Activated T-cell treated with anti-CD3 and anti-CD28 coated beads, Interleukin-2, amount 50 U/mL, for 4 hours (primary cell): ENCODE measurements around the gene SDK1. TPM values are rescaled to one million over a fixed set of nuclear protein-coding genes. Genes with fewer than 3 reads are reported as not detected.

Experiments
- ATAC-seq, 2 donors: fragments of 200-7000 bp; cut with Tn5 transposase; one replicate each; pipeline ENCODE4 v1.10.0; 2021
- DNase-seq: peaks from one replicate; pipeline ENCODE4 v3.0.0-alpha.2; 2020
- H3K27me3 Mint-ChIP-seq: one replicate; pipeline ENCODE4 v1.8.0; 2021; ENCODE audit warnings: low read depth, mixed read lengths
- H3K36me3 Mint-ChIP-seq: one replicate; pipeline ENCODE4 v1.8.0; 2022; ENCODE audit warnings: mixed read lengths; ENCODE audit not compliant: insufficient read depth
- H3K4me1 Mint-ChIP-seq: one replicate; pipeline ENCODE4 v1.8.0; 2021; ENCODE audit warnings: low read depth, mixed read lengths
- H3K4me3 Mint-ChIP-seq: one replicate; pipeline ENCODE4 v1.8.0; 2021; ENCODE audit warnings: mild to moderate bottlenecking, moderate library complexity, mixed read lengths
- H3K9me3 Mint-ChIP-seq: one replicate; pipeline ENCODE4 v1.8.0; 2021; ENCODE audit warnings: mixed read lengths
- total RNA-seq, 3 donors: library from RNA; stranded (reverse); gene quantifications; one replicate each; pipeline ENCODE4 v1.2.1, GENCODE V29; 2021

SDK1 gene
- total RNA-seq, 3 donors from 2014 or later: 0.05 to 0.79 (median 0.40) TPM

DNA sequence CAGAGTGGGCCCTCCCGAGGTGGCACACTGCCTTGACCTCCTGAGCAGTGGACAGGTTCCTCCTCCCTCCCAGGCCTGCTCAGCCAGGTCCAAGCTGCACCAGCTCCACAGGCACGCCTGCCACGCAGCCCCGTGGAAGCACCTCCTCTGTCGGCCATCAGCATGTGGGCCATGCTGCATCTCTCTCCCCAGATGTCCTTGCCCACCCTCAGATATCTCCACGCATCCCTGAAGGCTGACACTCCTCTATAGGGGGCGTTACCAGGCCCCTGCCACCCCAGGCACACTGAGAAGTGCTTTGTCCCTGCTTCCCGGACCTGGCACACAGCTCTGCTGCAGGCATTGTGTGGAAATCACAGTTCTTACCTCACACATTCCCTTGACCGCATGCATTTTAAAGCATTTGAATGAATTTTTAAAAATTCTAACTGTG lies 598.5 kb downstream of the SDK1 start:
- Mint-ChIP-seq H3K4me3 (no peak overlapping the region), H3K9me3 (no peaks in the 10 kb centered on the region), H3K27me3 (peaks cover 8% of the 10 kb centered on the region), H3K4me1 (no peaks in the 10 kb centered on the region), H3K36me3 (no peaks in the 10 kb centered on the region)
- DNase-seq (no peak), ATAC-seq (no peak)

DNA sequence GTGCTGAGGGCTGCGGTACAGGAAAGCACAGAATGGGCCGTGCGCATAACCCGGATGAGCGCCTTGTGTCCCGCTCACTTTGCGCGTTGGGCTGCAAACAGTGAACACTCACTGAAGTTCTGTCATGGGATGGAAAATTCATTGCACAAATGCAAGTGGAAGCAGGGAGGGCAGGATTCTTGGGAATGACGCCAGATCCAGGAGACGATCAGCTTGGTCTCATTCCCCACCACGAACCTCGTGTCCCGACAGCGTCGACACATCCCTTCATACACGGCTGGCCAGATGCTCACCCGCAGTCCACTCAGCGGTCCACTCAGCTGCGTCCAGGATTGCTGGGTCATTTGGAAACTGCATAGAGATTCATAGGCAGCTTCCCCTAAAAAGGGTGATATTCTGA lies 607.1 kb downstream of the SDK1 start:
- Mint-ChIP-seq H3K27me3 (peaks cover 15% of the 10 kb centered on the region), H3K36me3 (no peaks in the 10 kb centered on the region), H3K4me3 (no peak overlapping the region), H3K9me3 (no peaks in the 10 kb centered on the region), H3K4me1 (no peaks in the 10 kb centered on the region)
- DNase-seq (no peak), ATAC-seq (no peak)

DNA sequence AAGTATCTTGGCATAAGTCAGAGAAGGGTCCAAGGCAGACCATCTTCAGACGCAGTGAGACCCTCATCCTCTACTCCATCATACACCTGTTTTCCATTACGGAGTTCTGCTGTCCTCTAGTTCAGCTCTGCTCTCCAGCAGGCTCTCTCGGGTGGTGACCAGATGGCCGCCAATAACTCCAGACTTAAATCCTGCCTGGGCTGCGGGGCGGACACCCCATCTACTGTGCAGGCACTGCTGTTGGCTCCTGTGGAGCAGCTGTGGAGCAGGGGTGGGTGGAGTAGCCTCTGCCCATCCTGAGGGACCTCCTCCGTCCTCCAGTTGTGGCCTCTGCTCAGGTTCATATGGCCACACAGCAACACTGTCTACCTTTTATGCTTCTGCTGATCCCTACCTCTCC lies 608.1 kb downstream of the SDK1 start:
- H3K27me3 Mint-ChIP-seq: peaks cover 11% of the 10 kb centered on the region
- DNase-seq (no peak), ATAC-seq (no peak)
- H3K4me1 Mint-ChIP-seq: no peaks in the 10 kb centered on the region
- H3K9me3 Mint-ChIP-seq: no peaks in the 10 kb centered on the region
- H3K36me3 Mint-ChIP-seq: no peaks in the 10 kb centered on the region
- H3K4me3 Mint-ChIP-seq: no peak overlapping the region

DNA sequence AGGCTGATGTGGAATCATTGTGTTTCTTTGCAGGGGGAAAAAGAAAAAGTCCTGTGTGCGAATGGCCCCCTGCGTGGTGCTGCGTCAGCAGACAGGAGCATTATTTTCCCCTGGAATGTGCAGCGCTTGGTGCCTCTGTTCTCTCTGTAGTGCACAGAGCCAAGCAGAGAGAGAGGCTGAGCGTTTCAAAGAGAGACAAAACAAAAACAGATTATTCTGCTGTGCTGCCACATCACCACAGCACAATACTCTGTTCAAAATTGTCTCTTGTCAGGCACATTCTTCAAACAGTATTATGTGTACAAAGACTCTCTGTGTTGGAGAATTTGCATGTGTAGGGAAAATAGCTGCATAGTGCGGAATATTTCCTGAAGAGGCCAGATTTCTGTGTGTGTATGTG lies 609.0 kb downstream of the SDK1 start:
- H3K4me1 Mint-ChIP-seq: no peaks in the 10 kb centered on the region
- no peak for ATAC-seq

DNA sequence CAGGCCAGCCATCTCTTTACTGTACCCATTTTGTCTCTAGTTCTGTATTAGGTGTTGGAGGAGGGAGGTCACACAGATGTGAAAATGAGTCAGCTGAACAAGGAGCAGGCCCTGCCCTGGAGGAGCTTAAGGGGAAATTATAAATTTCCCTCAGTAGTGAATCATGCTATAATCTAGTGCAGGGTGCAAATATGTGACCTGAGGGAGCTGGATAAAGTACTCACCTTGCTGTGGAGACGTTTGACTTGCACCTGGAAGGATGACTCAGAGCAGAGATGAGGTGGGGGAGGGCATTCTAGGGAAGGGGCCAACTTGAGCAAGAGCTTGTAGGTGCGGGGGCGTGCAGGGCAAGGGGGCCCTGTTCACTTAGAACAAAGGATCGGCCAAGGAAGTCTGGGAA lies 610.6 kb downstream of the SDK1 start:
- peaks cover 9% of the 10 kb centered on the region for H3K27me3 Mint-ChIP-seq
- DNase-seq: no peak
- no peaks in the 10 kb centered on the region for H3K9me3 Mint-ChIP-seq
- no peak overlapping the region for H3K4me3 Mint-ChIP-seq
- no peaks in the 10 kb centered on the region for H3K4me1 Mint-ChIP-seq
- H3K36me3 Mint-ChIP-seq: no peaks in the 10 kb centered on the region
- peak in 1 of 2 donors; percentile 23 for ATAC-seq

More for the DNA sequence above, 609.0 kb downstream of the SDK1 start:
- no peak overlapping the region for H3K4me3 Mint-ChIP-seq
- H3K36me3 Mint-ChIP-seq: no peaks in the 10 kb centered on the region
- no peak for DNase-seq
- H3K27me3 Mint-ChIP-seq: peaks cover 11% of the 10 kb centered on the region
- H3K9me3 Mint-ChIP-seq: no peaks in the 10 kb centered on the region

DNA sequence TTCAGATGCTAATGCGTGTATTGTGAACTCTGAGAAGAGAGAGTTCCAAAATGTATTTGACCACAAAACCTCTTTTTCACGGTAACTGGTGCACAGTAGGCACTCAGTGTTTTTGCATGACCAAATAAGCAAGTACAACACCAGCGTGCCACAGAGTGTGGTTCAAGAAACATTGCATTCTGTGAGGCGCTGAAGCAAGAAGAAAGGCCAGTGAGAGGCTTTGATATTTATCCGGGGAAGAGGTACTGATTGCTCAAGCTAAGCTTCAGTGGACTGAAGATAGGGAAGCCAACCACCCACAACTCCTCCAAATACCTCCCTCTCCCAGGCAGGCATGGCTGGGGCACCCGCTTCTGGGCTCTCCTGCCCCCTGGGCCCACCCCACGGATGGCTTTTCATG lies 611.2 kb downstream of the SDK1 start:
- no peaks in the 10 kb centered on the region for H3K4me1 Mint-ChIP-seq
- no peak overlapping the region for H3K4me3 Mint-ChIP-seq
- no peaks in the 10 kb centered on the region for H3K9me3 Mint-ChIP-seq
- no peaks in the 10 kb centered on the region for H3K36me3 Mint-ChIP-seq
- H3K27me3 Mint-ChIP-seq: peaks cover 8% of the 10 kb centered on the region
- DNase-seq (no peak), ATAC-seq (no peak)

DNA sequence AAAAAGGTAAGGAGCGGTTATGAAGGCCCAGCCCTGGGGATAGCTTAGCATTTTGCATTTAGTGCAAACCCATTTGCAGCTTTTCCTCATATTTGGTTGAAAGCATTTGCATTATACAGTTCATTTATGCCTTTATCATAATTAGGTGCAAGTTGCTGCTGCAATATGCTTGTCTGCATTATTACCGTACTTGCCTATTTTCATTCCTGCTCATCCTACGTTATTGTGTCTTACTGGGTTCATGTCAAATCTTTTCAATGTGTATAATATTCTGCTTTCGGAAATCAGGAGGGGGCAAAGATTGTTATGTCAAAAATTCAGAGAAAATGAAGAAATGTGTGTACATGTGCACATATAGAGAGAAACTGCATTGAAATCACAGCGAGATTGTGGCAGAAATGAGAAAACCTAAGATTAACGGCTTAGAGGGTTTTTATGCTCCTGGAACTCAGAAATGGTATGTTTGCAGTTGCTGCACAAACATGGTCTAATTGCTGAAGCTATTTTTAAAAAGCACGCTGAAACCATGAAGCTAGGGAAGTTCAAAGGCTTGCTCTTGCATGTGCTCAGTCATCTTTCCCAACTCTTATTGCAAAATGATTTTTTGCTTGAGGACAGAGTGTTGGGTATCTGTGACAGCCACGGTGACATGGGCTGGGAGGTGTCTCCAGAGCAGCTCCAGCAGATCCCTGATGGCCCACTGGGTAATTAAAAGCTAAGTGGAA lies 613.2 kb downstream of the SDK1 start:
- ATAC-seq (no peak), DNase-seq (no peak)
- Mint-ChIP-seq H3K4me1 (peaks cover 5% of the 10 kb centered on the region), H3K4me3 (no peak overlapping the region), H3K27me3 (peaks cover 8% of the 10 kb centered on the region), H3K36me3 (no peaks in the 10 kb centered on the region), H3K9me3 (no peaks in the 10 kb centered on the region)

DNA sequence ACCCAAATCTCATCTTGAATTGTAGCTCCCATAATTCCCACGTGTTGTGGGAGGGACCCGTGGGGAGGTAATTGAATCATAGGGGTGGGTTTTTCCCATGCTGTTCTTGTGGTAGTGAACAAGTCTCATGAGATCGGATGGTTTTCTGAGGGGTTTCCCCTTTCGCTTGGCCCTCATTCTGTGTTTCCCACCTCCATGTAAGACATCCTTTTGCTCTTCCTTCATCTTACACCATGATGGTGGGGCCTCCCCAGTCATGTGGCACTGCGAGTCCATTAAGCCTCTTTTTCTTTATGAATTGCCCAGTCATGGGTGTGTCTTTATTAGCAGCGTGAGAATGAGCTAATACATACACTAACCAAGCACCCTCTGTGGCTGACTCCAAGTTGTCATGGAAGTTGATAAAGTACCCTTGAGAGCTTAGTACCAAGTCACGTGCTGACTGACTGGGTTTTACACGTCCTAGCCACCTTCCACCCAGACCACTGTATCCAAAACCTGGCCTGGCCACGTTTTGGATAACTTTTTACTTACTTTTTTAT lies 614.4 kb downstream of the SDK1 start:
- ATAC-seq (peak in 1 of 2 donors; percentile 50), DNase-seq (no peak)
- peaks cover 5% of the 10 kb centered on the region for H3K4me1 Mint-ChIP-seq
- no peak overlapping the region for H3K4me3 Mint-ChIP-seq
- peaks cover 8% of the 10 kb centered on the region for H3K27me3 Mint-ChIP-seq
- no peaks in the 10 kb centered on the region for H3K9me3 Mint-ChIP-seq
- H3K36me3 Mint-ChIP-seq: no peaks in the 10 kb centered on the region

DNA sequence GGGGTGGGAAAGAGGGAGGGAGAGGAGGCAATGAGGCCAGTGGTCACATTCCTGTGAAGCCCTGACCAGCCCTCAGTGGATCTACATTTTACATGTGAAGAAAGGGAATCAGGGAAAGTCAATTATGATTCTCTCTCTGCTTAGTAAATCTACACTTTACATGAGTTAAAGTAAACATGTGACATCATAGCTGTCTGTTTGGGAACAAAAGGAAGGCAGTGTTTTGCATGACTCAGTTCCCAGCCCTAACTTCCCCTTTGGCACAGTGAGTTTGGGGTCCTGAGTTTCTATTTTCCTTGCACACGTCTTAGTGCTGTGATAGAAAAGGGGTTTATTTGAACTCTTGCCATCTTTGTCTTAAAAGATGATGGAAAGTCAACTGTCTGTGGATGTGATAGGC lies 615.1 kb downstream of the SDK1 start:
- ATAC-seq: no peak
- Mint-ChIP-seq H3K4me1 (peaks cover 5% of the 10 kb centered on the region), H3K36me3 (no peaks in the 10 kb centered on the region)

DNA sequence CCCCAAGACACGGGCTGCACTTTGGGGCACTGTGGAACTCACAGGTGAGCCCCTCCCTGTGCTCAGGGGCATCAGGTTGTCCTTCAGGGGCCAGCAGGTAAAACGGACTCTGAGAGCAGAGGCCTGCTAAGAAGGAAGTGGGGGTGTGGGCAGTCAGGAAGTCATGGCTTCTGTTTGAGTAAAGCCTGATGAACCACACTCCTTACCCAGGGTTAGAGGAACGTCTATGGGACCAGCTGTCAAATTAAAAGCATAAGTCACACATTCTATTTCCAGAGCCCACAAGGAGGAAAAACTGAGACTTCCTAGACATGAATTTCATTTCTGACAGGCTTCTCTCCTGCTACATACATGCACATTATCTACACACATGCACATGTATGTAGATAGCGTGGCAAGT lies 616.4 kb downstream of the SDK1 start:
- peaks cover 5% of the 10 kb centered on the region for H3K4me1 Mint-ChIP-seq
- DNase-seq: no peak
- no peaks in the 10 kb centered on the region for H3K9me3 Mint-ChIP-seq
- H3K4me3 Mint-ChIP-seq: no peak overlapping the region
- H3K27me3 Mint-ChIP-seq: peaks cover 3% of the 10 kb centered on the region
- no peak for ATAC-seq
- H3K36me3 Mint-ChIP-seq: no peaks in the 10 kb centered on the region

More for the DNA sequence above, 615.1 kb downstream of the SDK1 start:
- DNase-seq: no peak
- Mint-ChIP-seq H3K9me3 (no peaks in the 10 kb centered on the region), H3K4me3 (no peak overlapping the region), H3K27me3 (peaks cover 8% of the 10 kb centered on the region)

DNA sequence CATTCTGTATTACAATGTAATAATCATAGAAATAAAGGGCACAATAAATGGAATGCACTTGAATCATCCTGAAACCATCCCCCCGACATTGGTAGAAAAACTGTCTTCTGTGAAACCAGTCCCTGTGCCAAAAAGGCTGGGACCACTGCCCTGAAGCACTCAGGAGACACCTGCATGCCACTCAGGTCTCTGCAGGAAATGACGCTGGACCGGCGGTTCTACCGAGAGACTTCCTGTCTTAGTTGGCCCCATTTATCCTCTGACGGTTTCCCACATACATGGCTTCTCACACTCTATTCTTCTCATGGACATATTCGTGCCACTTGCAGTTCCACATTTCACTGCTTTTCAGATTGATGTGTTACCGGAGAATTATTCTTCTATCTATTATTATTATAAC lies 617.5 kb downstream of the SDK1 start:
- DNase-seq: no peak
- Mint-ChIP-seq H3K9me3 (no peaks in the 10 kb centered on the region), H3K27me3 (peaks cover 5% of the 10 kb centered on the region), H3K4me1 (peaks cover 5% of the 10 kb centered on the region), H3K36me3 (no peaks in the 10 kb centered on the region), H3K4me3 (no peak overlapping the region)
- ATAC-seq: no peak

DNA sequence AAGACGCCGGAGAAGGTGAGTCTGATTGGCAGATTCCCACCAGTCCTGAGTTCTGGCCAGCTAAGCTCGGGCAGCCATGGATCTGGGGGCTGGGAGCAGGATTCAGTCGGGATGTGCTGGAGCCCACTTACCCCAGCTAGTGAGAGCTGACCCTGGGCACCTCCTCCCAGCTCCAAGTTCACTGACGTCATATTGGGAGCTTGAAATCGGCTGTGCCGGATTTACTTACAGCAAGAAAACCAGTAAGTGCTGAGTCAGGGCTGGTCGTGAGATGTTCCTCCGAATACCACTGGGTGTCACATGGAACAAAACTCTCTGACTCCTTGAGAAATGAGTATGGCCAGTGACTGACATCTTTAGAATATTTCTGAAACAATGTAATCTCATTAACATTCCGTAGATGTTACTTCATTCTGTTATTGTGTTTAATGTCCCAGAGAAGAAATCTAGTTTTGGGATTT lies 621.2 kb downstream of the SDK1 start:
- Mint-ChIP-seq H3K4me1 (peaks cover 5% of the 10 kb centered on the region), H3K36me3 (no peaks in the 10 kb centered on the region), H3K9me3 (no peaks in the 10 kb centered on the region), H3K4me3 (no peak overlapping the region), H3K27me3 (peaks cover 9% of the 10 kb centered on the region)
- no peak for ATAC-seq
- no peak for DNase-seq

DNA sequence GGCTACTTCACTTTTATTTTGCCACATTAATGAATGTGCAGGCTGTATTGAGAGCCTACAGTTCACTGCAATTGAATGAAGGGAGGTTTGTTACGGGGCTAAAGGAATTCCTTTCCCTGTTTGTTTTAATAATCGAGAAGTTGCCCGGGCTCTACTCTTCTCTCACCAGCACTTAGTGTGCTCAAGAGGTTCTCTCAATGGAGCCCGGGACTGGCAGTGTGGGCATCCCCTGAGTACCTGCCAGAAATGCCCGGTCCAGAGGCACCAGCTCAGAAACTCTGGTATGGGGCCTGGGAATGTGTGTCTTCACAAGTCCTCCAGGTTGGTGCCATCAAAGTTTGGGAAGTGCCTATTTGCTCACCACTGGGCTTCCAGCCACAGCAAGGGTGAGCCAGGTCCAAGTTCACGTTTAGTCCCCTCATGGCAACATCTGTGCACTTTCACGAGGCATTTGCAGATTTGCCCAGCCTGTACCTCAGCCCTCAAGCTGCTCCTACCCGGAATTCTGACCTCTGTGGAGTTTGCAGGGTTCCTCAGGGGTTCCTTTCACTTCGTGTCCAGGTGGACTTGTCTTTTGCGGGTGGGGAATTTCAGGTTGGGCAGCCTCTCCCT lies 622.4 kb downstream of the SDK1 start:
- no peak for DNase-seq
- ATAC-seq: no peak
- H3K4me3 Mint-ChIP-seq: no peak overlapping the region
- H3K4me1 Mint-ChIP-seq: peaks cover 5% of the 10 kb centered on the region
- H3K36me3 Mint-ChIP-seq: no peaks in the 10 kb centered on the region
- H3K27me3 Mint-ChIP-seq: peaks cover 9% of the 10 kb centered on the region
- H3K9me3 Mint-ChIP-seq: no peaks in the 10 kb centered on the region

DNA sequence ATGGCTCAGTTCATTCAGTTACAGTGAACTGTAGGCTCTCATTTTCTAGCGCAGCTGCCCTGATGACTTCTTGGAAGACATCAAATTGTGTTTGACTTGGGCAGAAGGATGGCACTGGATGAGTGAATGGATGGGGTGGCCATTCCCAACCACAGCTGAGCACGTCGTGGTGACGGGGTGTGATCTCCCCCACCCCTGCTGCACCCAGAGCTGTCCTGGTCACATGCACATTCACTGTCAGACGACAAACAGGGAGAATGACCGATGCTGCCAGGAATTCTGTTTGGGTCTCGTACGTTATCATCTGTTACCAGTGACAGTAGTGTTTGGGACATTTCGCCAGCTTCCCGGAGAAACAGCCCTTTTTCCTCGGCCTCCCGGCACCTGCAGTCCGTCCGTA lies 623.2 kb downstream of the SDK1 start:
- ATAC-seq: no peak
- no peaks in the 10 kb centered on the region for H3K9me3 Mint-ChIP-seq

More for the DNA sequence above, 623.2 kb downstream of the SDK1 start:
- DNase-seq: no peak
- peaks cover 10% of the 10 kb centered on the region for H3K27me3 Mint-ChIP-seq
- no peaks in the 10 kb centered on the region for H3K36me3 Mint-ChIP-seq
- no peaks in the 10 kb centered on the region for H3K4me1 Mint-ChIP-seq
- no peak overlapping the region for H3K4me3 Mint-ChIP-seq
